ENCODE results near the gene EDIL3.
"Not testable (repeated sequence)": the region's sequence is repeated elsewhere in the genome, so short reads cannot be mapped to it uniquely, and the experiment has no call there.

EDIL3 gene

GRCh38 chr5:84378420-84378819 lies 6.3 kb downstream of the EDIL3 start:
- no peak for FAIRE-seq

GRCh38 chr5:84376346-84376745 lies 8.3 kb downstream of the EDIL3 start:
- FAIRE-seq = no peak

- FAIRE-seq = no peak
Measured at GRCh38 chr5:84374568-84374967, 10.1 kb downstream of the EDIL3 start.

GRCh38 chr5:84373506-84373905 lies 11.2 kb downstream of the EDIL3 start:
- no peak for FAIRE-seq

- FAIRE-seq = no peak
Measured at GRCh38 chr5:84372066-84372695, 12.5 kb downstream of the EDIL3 start.

GRCh38 chr5:84370176-84370575 lies 14.5 kb downstream of the EDIL3 start:
- no peak for FAIRE-seq

GRCh38 chr5:84364043-84364442 lies 20.6 kb downstream of the EDIL3 start:
- FAIRE-seq = no peak

GRCh38 chr5:84362061-84362720 lies 22.5 kb downstream of the EDIL3 start:
- FAIRE-seq = no peak

- FAIRE-seq = peak; percentile 37
Measured at GRCh38 chr5:84361572-84361971, 23.1 kb downstream of the EDIL3 start.

- FAIRE-seq = no peak
Measured at GRCh38 chr5:84360056-84360455, 24.6 kb downstream of the EDIL3 start.

- no peak for FAIRE-seq
Measured at GRCh38 chr5:84354101-84354500, 30.6 kb downstream of the EDIL3 start.

- FAIRE-seq = no peak
Measured at GRCh38 chr5:84344788-84345187, 39.9 kb downstream of the EDIL3 start.

GRCh38 chr5:84343171-84343570 lies 41.5 kb downstream of the EDIL3 start:
- FAIRE-seq = no peak

GRCh38 chr5:84332106-84332505 lies 52.6 kb downstream of the EDIL3 start:
- no peak for FAIRE-seq

- no peak for FAIRE-seq
Measured at GRCh38 chr5:84327591-84327990, 57.1 kb downstream of the EDIL3 start.

- no peak for FAIRE-seq
Measured at GRCh38 chr5:84322646-84323045, 62.0 kb downstream of the EDIL3 start.

- not testable (repeated sequence) for FAIRE-seq
Measured at GRCh38 chr5:84317826-84318225, 66.9 kb downstream of the EDIL3 start.

- FAIRE-seq = not testable (repeated sequence)
Measured at GRCh38 chr5:84312280-84312679, 72.4 kb downstream of the EDIL3 start.

GRCh38 chr5:84309850-84310249 lies 74.8 kb downstream of the EDIL3 start:
- not testable (repeated sequence) for FAIRE-seq

GRCh38 chr5:84306601-84307000 lies 78.1 kb downstream of the EDIL3 start:
- no peak for FAIRE-seq

GRCh38 chr5:84304599-84304998 lies 80.1 kb downstream of the EDIL3 start:
- FAIRE-seq = no peak

- FAIRE-seq = no peak
Measured at GRCh38 chr5:84303315-84303714, 81.4 kb downstream of the EDIL3 start.

- FAIRE-seq = no peak
Measured at GRCh38 chr5:84301535-84301934, 83.1 kb downstream of the EDIL3 start.

GRCh38 chr5:84299959-84300358 lies 84.7 kb downstream of the EDIL3 start:
- FAIRE-seq = no peak

- no peak for FAIRE-seq
Measured at GRCh38 chr5:84298628-84299027, 86.1 kb downstream of the EDIL3 start.

Data from G401.6 (cell line).